Erythroblast (primary cell): ENCODE data around the gene SNED1.
"Not testable (repeated sequence)": the region's sequence is repeated elsewhere in the genome, so short reads cannot be mapped to it uniquely, and the experiment has no call there.

Experiments used
- DNase-seq, 2 experiments: peaks; one replicate each; lab custom pipeline; 2025; lab: John Stamatoyannopoulos, UW
- GATA1 ChIP-seq: IDR thresholded peaks from 2 replicates; pipeline ENCODE4 v1.6.1; 2011; ENCODE audit warnings: low read depth, mild to moderate bottlenecking, control low read depth, low read length, moderate library complexity
- POLR2A ChIP-seq: IDR thresholded peaks from 2 replicates; pipeline ENCODE4 v1.6.1; 2011; ENCODE audit warnings: mild to moderate bottlenecking, low read length

The SNED1 gene

DNA sequence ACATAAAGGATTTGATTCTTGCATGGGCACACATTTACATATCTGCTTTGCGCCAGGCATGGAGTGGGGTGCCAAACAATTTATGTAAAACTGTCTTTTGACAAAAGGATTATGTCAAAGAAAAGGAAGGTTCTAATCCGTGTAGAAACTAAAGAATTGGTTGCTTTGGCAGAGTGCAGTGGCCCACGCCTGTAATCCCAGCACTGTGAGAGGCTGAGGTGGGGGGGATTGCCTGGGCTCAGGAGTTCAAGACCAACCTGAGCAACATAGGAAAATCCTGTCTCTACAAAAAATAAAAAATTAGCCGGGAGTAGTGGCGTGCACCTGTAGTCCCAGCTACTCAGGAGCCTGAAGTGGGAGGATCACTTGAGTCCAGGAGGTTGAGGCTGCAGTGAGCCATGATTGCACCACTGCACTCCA, 104.8 kb downstream of the SNED1 start:
- TF ChIP-seq POLR2A (no peak), GATA1 (no peak)
- no peak for DNase-seq

DNA sequence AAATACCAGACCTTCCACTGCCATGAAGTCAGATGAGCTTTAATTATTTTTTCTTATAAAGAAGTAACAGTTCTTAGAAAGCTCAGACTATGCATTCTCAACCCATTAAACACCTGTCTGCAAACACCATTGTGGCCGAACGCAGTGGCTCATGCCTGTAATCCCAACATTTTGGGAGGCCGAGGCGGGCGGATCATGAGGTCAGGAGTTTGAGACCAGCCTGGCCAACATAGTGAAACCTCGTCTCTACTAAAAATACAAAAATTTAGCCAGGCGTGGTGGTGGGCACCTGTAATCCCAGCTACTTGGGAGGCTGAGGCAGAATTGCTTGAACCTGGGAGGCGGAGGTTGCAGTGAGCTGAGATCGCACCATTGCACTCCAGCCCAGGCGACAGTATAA, 106.2 kb downstream of the SNED1 start:
- DNase-seq: not testable (repeated sequence)

DNA sequence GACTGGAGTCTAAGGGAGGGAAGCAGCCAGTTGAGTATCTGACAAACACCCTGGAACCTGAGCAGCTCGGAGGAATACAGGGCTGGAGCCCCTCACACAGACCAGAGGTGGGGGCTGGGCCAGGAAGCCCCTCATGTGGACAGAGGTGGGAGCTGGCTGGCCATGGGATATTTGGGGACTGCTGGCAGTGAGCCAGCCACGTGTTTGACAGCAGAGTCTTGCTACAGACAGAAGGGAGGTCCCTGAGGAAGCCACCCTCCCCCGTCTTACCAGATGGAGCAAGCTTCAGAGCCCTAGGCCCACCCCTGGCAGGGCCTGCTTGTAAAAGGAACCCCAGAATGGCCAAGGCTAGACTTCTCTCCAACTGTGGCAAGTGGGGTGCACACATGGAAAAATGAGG, 107.2 kb downstream of the SNED1 start:
- TF ChIP-seq GATA1 (no peak), POLR2A (no peak)

DNA sequence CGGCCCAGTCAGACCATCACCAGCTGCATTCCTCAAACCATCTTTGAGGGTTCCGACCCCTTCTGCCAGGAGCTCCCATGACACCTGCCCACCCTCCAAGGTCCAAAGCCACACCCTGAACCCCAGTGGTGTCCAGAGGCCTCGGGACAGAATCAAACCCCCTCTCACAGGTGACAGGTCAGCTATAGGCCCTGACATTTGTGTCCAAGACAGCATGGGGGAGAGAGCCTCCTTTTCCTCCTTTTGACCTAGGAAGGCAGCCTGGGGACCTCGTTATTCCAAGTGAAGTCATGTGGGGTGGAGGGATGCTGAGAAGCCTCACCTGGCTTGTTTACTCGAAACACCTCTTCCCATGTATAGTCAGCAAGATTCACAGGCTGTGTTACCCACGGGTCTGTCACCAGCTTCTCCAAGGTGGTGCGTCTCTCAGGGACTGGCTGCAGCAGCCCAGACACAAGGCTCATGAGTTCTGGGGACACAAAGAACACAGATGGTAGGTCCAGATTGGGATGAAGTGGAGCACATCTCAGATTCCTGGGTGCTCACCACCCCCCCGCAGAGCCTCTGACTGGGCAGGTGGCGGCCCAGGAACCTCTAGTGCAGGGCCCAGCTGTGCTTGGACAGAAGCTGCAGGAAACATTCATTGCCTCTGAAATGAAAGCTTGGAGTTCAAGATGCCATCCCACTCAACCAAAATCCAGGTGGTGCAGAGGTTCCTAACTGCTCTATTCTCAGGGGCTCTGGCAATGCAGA, 108.8 kb downstream of the SNED1 start:
- TF ChIP-seq POLR2A (no peak), GATA1 (no peak)
- DNase-seq: no peak

More for the DNA sequence above, 107.2 kb downstream of the SNED1 start:
- DNase-seq: no peak

DNA sequence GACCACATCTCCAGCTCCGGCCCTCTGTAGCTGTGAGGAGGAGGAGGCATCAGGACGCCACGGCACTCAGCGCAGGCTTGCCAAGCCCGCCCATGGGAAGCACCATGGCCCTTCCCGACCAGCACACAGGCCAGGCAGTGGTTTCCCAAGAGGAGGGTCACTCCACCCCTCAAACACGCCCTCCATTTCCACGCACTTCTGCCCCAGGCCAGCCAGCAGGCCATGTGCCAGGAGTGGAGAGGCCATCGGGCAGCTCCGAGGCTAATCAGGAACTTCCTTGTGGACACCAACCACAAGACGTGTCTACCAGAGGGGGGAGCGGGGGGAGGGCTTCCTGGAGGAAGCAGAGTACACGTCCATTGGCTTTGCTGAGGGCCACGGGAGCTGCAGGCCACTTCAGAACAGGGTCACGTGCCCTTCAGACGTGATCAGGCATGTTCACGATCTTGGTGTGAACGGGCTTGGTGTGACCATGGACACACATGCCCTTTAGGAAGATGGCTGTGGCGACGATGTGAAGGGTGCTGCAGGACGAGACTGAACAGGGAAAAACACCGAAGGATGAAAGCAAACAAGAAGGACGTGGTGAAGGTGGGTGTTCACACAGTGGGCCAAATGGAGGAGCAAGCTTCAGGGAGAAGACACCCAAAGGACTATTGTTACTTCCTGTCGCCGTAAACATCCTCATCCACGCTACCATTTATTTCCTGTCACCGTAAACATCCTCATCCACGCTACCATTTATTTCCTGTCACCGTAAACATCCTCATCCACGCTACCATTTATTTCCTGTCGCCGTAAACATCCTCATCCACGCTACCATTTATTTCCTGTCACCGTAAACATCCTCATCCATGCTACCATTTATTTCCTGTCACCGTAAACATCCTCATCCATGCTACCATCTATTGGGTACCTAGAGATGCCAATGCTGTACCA, 110.1 kb downstream of the SNED1 start:
- TF ChIP-seq POLR2A: no peak
- TF ChIP-seq GATA1: no peak
- DNase-seq: no peak

DNA sequence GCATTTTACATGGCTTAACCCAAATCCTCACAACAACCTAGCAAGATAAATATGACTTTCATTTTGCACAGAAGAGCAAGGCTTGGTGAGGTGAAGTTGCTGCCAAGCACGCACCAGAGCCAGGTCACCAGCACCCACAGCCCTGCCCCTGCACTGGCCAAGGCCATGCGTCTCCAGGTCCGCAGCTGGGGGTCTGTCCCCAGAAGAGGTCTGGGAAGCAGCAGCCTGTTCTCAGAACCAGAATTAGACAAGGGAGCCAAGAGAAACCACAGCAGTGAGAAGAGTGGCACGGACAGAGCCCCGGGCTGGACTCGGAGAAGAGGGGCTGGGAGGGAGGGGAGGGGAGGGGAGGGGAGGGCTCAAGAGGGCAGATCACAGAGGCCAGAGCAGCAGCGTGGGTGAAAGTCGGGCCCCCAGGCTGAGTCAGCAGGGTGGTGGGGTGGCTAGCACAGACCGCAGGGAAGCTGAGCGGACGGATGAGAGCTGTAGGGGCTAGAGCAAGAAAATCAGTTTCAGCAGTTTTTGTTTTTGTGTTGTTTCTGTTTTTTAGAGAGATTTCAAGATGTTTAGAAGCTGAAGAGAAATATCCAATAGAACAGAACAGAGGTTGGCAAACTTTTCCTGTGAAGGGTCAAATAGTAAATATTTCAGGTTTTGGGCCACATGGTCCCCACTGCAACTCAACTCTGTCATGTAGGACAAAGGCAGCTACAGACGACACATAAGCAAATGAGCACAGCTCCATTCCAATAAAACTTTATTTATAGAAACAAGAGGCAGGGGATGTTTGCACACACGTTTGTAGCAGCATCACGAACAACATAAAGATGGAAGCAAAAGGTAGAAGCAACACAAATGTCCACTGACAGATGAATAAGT, 111.0 kb downstream of the SNED1 start:
- TF ChIP-seq GATA1: no peak
- no peak for TF ChIP-seq POLR2A
- no peak for DNase-seq

DNA sequence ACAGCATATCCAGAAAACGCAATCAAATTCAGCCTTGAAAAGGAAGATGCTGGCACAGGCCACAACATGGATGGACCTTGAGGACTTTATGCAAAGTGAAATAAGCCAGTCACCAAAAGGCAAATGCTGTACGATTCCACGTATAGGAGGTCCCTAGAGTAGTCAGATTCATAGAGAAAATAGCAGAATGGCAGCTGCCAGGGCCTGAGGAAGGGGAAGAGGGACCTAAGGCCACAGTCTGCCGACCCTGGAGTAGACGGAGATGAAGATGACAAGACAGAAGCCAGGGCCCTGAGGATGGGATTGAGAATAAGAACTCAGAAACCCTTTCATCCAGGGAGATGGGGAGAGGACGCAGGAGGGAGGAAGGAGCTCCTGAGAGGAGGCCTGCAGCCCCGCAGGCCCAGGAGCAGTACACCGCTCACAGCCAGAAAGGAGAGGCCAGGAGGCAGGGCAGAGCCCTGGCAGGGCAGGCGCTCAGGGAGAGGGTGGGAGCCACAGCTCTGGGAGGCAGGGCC, 111.7 kb downstream of the SNED1 start:
- TF ChIP-seq POLR2A (no peak), GATA1 (no peak)
- no peak for DNase-seq

- TF ChIP-seq POLR2A: no peak
- no peak for TF ChIP-seq GATA1
- DNase-seq: no peak
Measured at GRCh38 chr2:241110607-241111439, 112.4 kb downstream of the SNED1 start.

DNA sequence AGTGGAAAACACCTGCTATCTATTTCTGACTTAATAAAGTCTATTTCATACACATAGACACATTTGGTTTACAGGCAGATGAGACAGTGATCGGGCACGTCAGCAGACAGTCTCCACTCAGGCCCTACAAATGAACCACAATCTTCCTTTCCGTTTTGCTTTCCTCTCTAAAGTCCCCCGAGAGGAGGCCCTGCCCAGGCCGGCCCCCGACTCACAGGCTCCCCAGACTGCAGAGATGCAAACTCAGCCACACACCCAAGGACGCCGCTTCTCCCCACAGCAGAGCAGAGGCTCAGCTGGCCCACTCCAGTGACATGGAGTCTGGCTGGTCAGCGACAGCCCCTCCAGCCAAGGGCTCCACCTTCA, 113.0 kb downstream of the SNED1 start:
- no peak for DNase-seq
- TF ChIP-seq GATA1 (no peak), POLR2A (no peak)

GRCh38 chr2:241112046-241112445, 113.6 kb downstream of the SNED1 start:
- no peak for TF ChIP-seq GATA1
- TF ChIP-seq POLR2A: no peak
- no peak for DNase-seq

GRCh38 chr2:241112592-241112991, 114.2 kb downstream of the SNED1 start:
- no peak for DNase-seq

GRCh38 chr2:241114836-241115235, 116.4 kb downstream of the SNED1 start:
- TF ChIP-seq GATA1: no peak
- no peak for TF ChIP-seq POLR2A
- no peak for DNase-seq

More at GRCh38 chr2:241112592-241112991, 114.2 kb downstream of the SNED1 start:
- TF ChIP-seq GATA1 (no peak), POLR2A (no peak)

- no peak for DNase-seq
- TF ChIP-seq GATA1: no peak
- TF ChIP-seq POLR2A: no peak
Measured at GRCh38 chr2:241115361-241115760, 116.9 kb downstream of the SNED1 start.
